Measurements from ENCODE around the gene IL10. TPM values are rescaled to one million over a fixed set of nuclear protein-coding genes. Genes with fewer than 3 reads are reported as not detected.

Gene IL10
- total RNA-seq, 2 experiments from 2014 or later, result not detected

DNA sequence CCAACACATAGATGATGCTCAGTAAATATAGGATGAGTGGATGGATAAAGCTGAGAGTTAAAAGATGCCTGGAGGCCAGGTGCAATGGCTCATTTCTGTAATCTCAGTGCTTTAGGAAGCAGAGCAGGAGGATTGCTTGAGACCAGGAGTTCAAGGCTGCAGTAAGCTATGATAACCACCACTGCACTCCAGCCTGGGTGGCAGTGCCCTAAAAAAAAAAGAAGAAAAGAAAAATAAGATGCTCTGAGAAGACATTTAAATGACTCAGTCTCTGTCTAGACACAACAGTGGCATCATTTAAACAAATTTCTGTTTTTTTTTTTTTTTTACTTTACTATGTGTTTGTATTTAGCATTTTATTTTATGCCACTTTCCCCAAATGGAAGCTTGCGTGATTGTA lies 27.0 kb downstream of the IL10 start:
- no peaks in the 10 kb centered on the region for H4K20me1 ChIP-seq (ENCODE audit: insufficient read depth, low read length)
- CTCF ChIA-PET (ENCODE audit: unreplicated experiment), result interaction anchor here (0.6 kb wide), 1 partner anchor 37 kb away, joined by 3 read pairs; no protein-coding TSS in a partner anchor
- H3K36me3 ChIP-seq (ENCODE audit: insufficient read depth, low read length), result no peaks in the 10 kb centered on the region
- H3K27ac ChIP-seq (ENCODE audit: low read depth, low read length, poor library complexity, severe bottlenecking), result no peak overlapping the region
- H2AFZ ChIP-seq (ENCODE audit: low read length), result no peak overlapping the region
- H3K9me3 ChIP-seq (ENCODE audit: low read length), result no peaks in the 10 kb centered on the region
- intact Hi-C loops (cut with micrococcal nuclease; ENCODE audit: unreplicated experiment), result no loop called here
- BruUV-seq (replicated peaks), result no TSS peak
- no peak for TF ChIP-seq CTCF (conservative IDR thresholded peaks at IDR 0.05; ENCODE audit: low read length)
- TF ChIP-seq EZH2phosphoT487 (IDR thresholded peaks at IDR 0.05; ENCODE audit: borderline replicate concordance, low read depth, low read length), result no peak
- no peaks in the 10 kb centered on the region for H3K9me2 ChIP-seq (ENCODE audit: insufficient read depth, low read length)
- POLR2A ChIA-PET, result interaction anchor here (0.7 to 1.0 kb wide), 6 partner anchors 31 to 1131 kb away, joined by 3 to 5 read pairs (median 3); no protein-coding TSS in a partner anchor
- H3K4me1 ChIP-seq (ENCODE audit: insufficient read depth, low read length, poor library complexity, severe bottlenecking), result peaks cover 15% of the 10 kb centered on the region
- H3K4me2 ChIP-seq (ENCODE audit: low read length), result no peak overlapping the region
- no peak overlapping the region for H3K4me3 ChIP-seq (ENCODE audit: low read depth, low read length, poor library complexity, severe bottlenecking)
- DNase-seq (ENCODE audit: low spot score), result no peak
- H3K79me2 ChIP-seq (ENCODE audit: insufficient read depth, low read depth, low read length), result no peaks in the 10 kb centered on the region

- Histone ChIP-seq H3K4me2 (ENCODE audit: low read length) (no peak overlapping the region), H3K36me3 (ENCODE audit: insufficient read depth, low read length) (no peaks in the 10 kb centered on the region), H3K9me2 (ENCODE audit: insufficient read depth, low read length) (no peaks in the 10 kb centered on the region), H2AFZ (ENCODE audit: low read length) (no peak overlapping the region), H4K20me1 (ENCODE audit: insufficient read depth, low read length) (no peaks in the 10 kb centered on the region), H3K79me2 (ENCODE audit: insufficient read depth, low read depth, low read length) (no peaks in the 10 kb centered on the region), H3K4me1 (ENCODE audit: insufficient read depth, low read length, poor library complexity, severe bottlenecking) (peaks cover 21% of the 10 kb centered on the region), H3K4me3 (ENCODE audit: low read depth, low read length, poor library complexity, severe bottlenecking) (no peak overlapping the region), H3K27ac (ENCODE audit: low read depth, low read length, poor library complexity, severe bottlenecking) (no peak overlapping the region), H3K9me3 (ENCODE audit: low read length) (no peaks in the 10 kb centered on the region)
- intact Hi-C loops (cut with micrococcal nuclease; ENCODE audit: unreplicated experiment), result no loop called here
- POLR2A ChIA-PET, result interaction anchor here (0.7 to 1.0 kb wide), 2 partner anchors 172 to 242 kb away, joined by 3 read pairs; no protein-coding TSS in a partner anchor
- no TSS peak for BruUV-seq (replicated peaks)
- no peak for DNase-seq (ENCODE audit: low spot score)
- TF ChIP-seq CTCF (conservative IDR thresholded peaks at IDR 0.05; ENCODE audit: low read length) (no peak), EZH2phosphoT487 (IDR thresholded peaks at IDR 0.05; ENCODE audit: borderline replicate concordance, low read depth, low read length) (no peak)
- CTCF ChIA-PET (ENCODE audit: unreplicated experiment), result interaction anchor here (0.6 kb wide), 1 partner anchor 38 kb away, joined by 3 read pairs; no protein-coding TSS in a partner anchor
Observed at GRCh38 chr1:206744683-206745082, 27.6 kb downstream of the IL10 start.

GRCh38 chr1:206742719-206743383 lies 29.4 kb downstream of the IL10 start:
- BruUV-seq (replicated peaks), result no TSS peak
- no peaks in the 10 kb centered on the region for H4K20me1 ChIP-seq (ENCODE audit: insufficient read depth, low read length)
- ChIA-PET CTCF (ENCODE audit: unreplicated experiment) (no interaction called here), POLR2A (interaction anchor here (1.1 kb wide), 1 partner anchor 16 kb away, joined by 3 read pairs; no protein-coding TSS in a partner anchor)
- no peak overlapping the region for H3K4me3 ChIP-seq (ENCODE audit: low read depth, low read length, poor library complexity, severe bottlenecking)
- DNase-seq (ENCODE audit: low spot score), result no peak
- H3K36me3 ChIP-seq (ENCODE audit: insufficient read depth, low read length), result no peaks in the 10 kb centered on the region
- H3K4me2 ChIP-seq (ENCODE audit: low read length), result no peak overlapping the region
- TF ChIP-seq CTCF (conservative IDR thresholded peaks at IDR 0.05; ENCODE audit: low read length) (no peak), EZH2phosphoT487 (IDR thresholded peaks at IDR 0.05; ENCODE audit: borderline replicate concordance, low read depth, low read length) (no peak)
- H3K9me2 ChIP-seq (ENCODE audit: insufficient read depth, low read length), result no peaks in the 10 kb centered on the region
- no peak overlapping the region for H3K27ac ChIP-seq (ENCODE audit: low read depth, low read length, poor library complexity, severe bottlenecking)
- H3K9me3 ChIP-seq (ENCODE audit: low read length), result no peaks in the 10 kb centered on the region
- intact Hi-C loops (cut with micrococcal nuclease; ENCODE audit: unreplicated experiment), result no loop called here
- H2AFZ ChIP-seq (ENCODE audit: low read length), result no peak overlapping the region
- H3K4me1 ChIP-seq (ENCODE audit: insufficient read depth, low read length, poor library complexity, severe bottlenecking), result peaks cover 39% of the 10 kb centered on the region
- H3K79me2 ChIP-seq (ENCODE audit: insufficient read depth, low read depth, low read length), result no peaks in the 10 kb centered on the region
